Stimulated activated CD4-positive, alpha-beta T cell treated with anti-CD3 and anti-CD28 coated beads, TNF-alpha, amount 100 ng/mL, for 1 hour (primary cell): ENCODE results near the gene JMJD4.

Experiments
- DNase-seq, 3 donors: peaks; one replicate each; pipeline ENCODE4 v3.0.0-alpha.2; 2020; ENCODE audit warnings: low read depth in 3 of 3, low spot score in 1 of 3

The JMJD4 gene, protein sequence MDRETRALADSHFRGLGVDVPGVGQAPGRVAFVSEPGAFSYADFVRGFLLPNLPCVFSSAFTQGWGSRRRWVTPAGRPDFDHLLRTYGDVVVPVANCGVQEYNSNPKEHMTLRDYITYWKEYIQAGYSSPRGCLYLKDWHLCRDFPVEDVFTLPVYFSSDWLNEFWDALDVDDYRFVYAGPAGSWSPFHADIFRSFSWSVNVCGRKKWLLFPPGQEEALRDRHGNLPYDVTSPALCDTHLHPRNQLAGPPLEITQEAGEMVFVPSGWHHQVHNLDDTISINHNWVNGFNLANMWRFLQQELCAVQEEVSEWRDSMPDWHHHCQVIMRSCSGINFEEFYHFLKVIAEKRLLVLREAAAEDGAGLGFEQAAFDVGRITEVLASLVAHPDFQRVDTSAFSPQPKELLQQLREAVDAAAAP

DNA sequence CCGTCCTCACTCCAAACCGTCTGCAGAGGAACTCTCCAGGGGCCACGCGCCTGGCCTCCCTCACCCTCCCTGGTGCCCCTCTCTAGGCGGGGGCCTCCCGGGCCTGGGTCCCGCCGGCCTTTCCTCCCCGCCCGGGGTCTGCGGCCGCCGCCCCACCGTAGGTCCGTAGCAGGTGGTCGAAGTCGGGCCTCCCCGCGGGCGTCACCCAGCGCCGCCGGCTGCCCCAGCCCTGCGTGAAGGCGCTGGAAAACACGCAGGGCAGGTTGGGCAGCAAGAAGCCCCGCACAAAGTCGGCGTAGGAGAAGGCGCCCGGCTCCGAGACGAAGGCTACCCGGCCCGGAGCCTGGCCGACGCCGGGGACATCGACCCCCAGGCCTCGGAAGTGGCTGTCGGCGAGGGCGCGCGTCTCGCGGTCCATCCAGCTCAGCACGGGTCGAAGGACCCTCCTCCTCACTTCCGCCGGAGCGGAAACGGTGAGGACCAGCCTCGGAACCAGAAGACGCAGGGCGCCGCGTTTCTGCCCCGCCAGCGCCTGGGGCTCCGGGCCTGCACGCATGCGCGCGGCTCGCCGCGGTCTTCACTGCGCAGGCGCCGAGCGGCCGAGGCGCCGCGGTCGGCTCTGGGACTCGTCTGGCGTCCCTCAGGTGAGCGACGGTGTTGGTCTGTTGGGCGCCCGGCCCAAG lies at the start of gene JMJD4, which contains the start of gene SNAP47:
Gene JMJD4, minus strand, starts transcription at position 447 of the 683 bp plus-strand sequence. Its CDS starts 29 bp downstream, at position 418.
Gene SNAP47, plus strand, starts transcription at position 580 of the 683 bp plus-strand sequence. CDS start 12,302 bp downstream, outside the sequence.
- DNase-seq, result peak; percentile 83 to 92 (median 92)

DNA sequence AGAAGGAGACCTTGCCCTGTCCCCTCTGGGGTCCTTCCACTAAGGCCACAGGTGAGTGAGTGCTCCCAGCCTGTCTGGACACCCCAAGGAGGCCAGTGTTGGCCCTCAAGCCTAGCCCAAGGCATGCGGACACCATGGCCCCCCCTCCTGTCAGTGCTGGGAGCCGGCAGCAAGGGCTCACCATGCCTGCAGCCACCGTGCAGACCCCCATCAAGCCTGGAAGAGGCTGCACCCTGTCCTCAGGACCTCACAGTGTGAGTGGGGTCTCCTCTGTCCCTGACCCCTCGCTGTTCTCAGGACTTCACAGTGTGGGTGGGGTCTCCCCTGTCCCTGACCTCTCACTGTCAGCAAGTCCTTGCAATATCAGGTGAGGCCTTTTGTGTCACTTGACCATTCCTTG lies 47.1 kb upstream of the JMJD4 start:
- DNase-seq, result no peak

DNA sequence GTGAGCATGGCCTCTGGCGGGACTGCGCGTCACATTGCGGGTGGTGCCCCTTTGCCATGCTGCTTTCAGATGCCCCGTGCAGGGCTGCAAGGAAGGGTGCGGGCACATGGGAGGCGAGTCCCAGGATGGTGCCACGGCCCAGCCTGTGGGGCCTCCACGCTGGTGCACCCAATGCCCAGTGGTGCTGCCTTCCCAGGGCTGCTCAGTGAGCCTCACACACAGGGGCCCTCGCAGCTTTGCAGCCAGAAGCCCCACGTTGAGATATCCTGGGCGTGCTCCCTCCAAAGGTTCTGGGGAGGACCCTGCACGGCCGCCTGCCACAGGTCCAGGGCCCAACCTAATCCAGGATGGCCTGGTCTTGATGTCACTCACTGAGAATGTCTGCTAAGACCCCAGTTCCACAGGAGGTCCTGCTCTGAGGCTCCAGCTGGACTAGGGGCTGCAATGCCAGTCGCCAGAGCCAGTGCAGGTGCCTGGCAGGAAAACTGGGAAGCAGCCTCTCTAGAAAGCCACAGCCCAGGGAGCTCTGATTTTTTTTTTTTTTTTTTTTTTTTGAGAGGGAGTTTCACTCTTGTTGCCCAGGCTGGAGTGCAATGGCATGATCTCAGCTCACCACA lies 46.3 kb upstream of the JMJD4 start:
- DNase-seq, result no peak

DNA sequence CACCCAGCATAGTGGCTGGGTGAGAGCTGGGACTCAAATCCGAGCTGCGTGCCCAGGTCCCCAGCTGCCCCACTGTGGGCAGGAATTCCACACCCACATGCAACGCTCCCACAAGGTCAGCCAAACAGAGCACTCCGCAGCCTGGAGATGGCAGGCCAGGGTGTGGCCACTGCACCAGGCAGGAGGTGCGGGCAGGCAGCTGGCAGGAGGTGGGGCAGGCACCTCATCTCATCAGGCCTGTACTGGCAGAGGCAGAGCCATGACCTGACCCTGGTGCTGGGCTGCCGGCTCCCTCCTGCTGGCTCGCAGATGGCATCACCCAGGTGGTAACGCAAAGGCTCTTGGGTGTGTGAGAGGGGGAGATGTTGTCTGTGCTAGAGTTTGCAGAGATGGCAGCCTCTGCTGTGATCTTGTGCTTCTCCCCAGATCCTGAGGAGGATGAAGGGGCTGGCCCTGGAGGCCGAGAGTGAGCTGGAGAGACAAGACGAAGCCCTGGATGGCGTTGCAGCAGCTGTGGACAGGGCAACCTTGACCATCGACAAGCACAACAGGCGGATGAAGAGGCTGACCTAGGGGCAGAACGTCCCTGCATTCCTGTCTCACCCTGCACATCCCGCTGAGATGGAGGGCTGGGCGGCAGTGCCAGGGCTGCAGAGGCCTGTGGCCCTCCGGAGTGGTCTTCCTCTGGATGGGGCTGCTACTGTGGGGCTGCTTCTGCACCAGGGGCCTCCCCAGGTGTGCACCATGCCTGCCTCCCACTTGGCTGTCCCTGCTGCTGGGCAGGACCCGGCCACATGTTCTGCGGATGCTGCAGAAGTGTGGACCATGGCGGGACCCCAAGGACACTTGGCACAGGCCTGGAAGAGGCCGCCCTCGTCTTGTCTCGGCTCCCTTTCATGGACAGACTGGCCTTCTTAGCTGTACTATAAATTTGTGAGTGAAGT lies 45.3 kb upstream of the JMJD4 start:
- no peak for DNase-seq

DNA sequence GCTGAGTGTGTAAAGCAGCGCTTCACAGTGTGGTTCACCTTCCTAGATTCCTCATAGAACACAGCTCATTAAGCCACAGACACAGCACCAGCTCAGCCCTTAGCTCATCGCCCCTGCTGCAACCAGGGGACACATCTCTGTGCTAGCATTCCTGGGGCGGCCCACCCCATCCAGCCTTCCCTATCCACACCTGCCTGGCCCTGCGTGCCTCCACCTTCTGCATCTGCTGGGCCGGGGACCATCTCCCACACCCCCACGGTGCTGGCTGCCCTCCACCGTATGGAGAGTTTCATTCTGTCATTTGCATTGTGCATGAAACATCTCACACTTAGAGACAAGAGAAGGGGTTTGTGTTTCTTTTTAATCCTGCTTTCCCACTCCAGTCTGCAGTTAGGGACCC lies 44.6 kb upstream of the JMJD4 start:
- DNase-seq, result no peak

DNA sequence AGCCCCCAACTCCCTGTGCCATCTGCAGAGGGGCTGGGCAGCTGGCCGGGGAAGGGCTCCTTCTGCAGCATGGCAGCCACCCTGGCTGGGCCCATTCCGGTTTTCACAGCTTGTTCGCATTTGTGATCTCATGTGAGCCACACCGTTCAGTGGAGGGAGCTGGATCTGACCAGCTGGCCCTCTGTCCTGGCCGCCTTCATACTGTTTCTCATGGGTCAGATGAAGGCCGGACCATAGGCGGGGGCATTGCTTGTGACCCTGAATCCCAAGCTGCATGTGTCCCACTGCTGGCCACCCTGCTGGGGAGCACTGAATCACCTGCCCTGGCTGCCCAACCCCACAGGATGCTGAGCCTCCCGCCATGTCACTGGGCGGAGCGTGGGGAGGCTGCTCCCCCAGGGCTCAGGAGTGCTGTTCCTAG lies 43.9 kb upstream of the JMJD4 start:
- DNase-seq, result no peak

DNA sequence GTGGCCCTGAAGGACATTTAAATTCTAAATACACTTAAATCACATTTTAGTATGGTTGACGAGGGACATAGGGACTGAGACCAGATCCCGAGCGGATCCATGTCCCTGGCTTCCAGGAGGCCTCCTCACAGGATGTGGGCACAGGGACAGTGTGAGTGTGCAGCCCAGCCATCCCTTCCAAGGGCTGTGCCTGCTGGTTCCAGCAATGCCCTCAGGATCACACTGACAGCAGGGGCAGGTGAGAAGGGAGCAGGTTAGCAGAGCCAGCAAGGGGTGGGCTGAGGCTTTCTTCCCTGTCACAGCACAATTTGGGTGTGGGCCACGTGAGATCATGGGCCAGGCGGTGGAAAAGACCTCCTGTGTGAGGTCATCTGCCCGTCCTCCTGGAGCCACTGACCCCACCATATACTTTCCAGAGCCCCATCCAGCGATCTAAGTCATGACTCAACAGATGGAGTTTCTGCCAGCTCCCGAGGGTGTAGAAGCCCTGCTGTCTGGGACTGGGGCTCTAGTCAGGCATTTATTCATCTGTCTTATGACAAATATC lies 43.4 kb upstream of the JMJD4 start:
- DNase-seq, result no peak

DNA sequence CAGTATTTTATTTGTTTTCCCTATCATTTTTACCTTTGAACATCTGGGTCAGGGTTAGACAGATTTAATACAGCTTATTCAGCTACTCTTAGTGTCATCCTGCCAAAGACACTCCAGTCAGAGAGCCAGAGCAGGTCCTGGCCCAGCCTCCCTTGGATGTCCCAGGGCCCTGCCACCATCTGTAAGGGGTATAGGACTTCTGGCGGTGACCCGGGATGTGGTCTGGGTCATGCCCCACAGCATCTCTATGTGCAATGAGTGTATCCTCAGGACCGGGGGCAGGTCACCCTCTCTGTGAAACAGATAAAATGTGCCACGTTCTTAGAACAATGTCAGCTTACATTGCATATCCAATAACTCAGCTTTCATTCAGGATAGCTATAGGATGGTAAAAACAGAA lies 42.5 kb upstream of the JMJD4 start:
- DNase-seq, result no peak

DNA sequence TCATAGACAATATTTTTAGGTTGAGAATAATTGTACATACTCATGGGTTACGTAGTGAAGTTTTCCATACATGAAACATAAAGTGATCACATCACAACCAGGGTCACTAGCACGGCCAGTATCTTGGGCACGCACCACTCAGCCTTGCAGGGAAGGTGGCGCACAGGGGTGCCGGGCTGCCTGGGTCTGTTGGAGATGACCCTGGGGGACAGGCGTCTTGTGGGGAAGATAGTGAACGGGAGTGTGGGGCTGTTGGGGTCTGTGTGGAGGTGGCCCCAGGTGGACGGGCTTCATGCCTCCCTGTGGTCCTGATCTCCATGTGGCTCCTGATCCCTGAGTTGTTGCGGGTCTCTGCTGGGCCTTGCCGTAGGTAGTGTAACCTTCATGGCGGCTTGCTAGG lies 42.1 kb upstream of the JMJD4 start:
- DNase-seq, result no peak

DNA sequence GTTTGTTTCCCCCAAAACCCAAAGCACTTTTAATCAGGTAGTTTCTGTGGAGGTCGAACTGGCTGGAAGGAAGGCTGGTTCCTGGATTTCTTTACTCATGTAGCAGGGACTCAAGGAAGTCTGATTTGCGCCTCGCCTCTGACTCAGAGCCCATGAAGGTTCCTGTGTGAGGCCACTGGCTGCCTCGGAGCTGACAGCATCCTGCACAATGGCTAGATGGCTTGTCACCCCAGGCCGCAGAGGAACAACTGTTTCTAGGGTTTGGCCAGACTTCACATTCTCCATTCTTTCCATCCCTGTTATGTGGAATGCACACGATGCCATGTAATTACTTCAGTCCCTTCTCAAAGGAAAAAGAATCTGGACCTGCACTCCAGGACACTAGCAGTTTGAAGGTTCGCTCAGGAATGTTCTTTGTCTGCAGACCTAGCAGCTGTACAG lies 41.2 kb upstream of the JMJD4 start:
- DNase-seq, result no peak

DNA sequence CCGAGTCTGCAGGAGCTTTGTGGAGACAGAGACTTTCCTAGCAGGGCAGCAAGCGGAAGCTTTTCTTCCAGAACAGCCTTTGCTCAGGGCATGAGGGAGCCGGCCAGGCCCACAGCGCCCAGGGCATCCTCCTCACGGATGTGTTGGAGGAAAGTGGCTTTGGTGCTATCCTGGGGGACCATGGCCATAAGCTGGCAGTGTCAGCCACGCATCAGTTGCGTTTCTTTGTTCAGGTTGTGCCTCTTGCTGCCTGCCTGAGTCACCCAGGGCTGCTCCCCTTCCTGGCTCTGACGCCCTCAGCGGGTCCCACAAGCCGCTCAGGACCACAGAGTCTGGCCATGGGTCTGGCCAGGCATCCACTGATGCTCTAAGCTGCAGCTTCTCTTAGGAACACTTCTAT lies 40.7 kb upstream of the JMJD4 start:
- DNase-seq, result no peak

DNA sequence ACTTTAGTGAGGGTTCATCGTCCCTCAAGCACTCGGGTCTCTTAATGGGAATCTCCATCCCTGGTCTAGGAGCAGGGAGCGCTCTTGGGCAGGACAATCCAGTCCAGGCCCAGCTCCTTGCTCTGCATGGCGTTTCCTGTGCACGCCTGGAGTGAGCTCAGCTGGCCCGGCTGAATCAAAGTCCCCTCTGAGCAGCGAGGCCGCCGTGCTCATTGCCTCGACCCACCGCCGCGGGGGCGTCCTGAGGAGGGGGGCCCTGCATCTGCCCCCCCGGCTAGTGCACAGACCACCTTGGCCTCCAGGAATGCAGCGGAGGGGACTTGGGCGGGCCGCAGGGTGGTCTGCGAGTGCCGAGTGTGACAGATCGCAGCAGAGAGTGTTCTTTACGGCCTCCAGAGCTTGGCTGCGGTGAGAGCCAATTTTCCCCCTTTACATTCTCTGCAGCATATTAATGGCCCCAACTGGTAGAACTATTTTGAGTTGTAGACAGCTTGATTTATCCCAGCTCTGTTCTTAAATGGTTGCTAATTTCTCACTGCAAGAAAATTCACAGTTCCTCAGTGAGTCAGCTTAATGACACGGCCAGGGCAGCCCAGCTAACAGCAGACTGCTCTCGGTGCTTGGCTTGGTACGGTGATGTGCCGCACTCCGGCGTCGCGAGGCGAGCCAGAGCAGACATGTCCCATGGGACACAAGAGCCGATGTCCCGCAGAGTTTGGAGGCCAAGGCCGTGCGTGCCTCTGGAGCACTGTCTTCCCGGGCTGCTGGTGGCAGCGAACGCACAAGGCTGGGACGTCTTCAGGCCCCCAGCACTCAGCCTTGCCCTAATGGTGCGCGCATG lies 39.9 kb upstream of the JMJD4 start:
- DNase-seq, result no peak

DNA sequence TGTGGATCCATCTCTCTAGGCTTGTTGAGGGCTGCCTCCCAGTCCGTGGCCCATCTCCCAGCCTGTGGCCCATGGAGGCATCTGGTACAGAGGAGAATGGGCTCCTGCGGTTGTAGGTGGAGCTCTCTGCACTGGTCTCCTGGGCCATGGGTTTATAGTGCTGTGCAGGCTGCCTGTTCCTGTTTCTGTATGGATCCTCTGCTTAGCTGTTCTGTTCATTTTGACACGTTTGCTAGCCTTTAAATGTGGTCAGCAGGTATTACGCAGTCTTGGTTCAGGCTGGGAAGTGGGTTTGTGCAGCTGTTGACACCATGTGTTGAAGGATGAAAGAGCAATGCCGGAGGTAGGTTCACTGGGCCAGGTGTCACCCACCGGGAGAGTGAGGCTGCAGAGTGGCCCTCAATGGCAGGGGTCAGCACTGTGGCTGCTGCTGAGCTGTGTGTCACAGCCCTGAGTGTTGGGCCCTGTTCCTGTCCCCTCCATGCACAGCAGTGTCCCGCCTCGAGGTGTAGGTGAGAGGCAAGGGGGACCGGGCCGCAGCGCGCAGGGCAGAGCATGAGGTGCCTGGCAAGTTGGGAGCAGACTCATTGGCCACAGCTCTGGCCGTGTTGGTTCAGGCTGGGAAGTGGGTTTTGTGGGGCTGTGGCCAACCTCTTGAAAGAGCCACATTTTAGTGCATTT lies 39.1 kb upstream of the JMJD4 start:
- no peak for DNase-seq

DNA sequence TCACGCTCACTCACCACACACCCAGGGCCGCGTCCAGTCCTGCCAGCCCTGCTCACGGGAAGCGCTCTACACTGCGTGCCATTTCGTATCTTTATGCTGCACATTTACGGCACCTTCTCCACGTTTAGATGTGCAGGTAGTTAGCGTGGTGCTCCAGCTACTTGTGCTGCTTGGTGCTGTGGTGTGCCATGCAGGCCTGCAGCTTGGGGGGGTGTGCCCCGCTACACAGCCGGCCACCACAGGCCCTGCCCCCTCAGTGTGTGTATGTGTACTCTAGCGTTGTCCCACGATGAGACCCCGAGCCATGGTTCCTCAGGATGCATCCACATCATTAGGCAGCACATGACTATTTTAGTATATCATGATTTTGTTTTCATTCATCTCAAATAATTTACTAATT lies 38.5 kb upstream of the JMJD4 start:
- DNase-seq, result no peak

DNA sequence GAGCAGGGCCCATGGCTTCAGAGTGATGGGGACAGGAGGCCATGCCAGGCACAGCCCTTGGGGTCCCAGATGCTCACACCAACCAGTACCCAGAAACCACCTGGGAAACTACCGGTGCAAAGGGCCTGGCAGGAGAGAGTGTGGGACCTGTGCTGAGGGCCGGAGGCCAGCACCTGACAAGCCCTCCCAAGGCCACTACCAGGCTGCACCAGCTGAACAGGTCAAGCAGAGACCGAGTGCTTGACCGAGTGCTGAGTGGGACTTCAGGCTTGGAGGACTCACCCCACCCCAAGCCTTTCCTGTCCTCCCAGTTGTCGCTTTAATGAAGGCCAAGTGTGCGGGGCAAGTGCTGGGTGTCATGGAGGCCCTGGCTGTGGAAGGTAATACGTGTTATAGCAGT lies 36.7 kb upstream of the JMJD4 start:
- DNase-seq, result no peak

DNA sequence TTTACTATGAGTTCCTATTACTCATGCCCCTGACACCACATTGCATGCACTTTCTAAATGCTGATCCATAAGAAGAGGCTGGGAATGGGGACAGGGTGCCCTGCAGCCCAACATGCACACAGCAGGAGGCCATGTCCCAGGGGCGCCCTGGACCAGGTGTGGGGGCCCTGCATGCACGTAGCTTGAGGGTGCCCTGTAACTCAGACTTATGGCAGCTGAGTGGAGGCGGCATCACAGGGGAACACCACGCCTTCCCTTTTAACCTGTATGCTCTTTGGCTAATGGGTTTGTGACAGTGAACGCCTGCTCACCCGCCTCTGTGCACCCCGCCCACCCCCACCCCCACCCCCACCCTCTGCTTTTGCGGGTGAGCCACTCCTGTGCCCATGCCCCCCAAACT lies 36.2 kb upstream of the JMJD4 start:
- DNase-seq, result no peak

DNA sequence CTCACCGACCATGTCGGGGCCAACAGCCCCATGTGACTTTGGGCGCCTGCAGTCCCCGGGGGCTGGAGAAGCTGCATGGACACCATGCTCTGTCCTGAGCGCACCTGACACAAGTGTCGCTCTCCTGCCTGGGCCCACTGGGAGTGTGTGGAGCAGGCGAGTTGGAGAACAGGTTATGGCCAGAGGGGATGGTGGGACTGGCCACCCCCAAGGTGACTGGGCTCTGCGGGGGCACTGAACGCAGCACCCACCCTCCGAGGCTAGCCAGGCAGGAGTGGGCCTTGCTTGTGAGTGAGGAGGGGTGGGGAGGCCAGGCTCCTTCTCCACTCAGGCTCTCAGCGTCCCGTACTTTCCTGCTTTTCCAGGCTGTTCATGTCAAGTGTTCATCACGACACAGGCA lies 35.7 kb upstream of the JMJD4 start:
- DNase-seq, result no peak

DNA sequence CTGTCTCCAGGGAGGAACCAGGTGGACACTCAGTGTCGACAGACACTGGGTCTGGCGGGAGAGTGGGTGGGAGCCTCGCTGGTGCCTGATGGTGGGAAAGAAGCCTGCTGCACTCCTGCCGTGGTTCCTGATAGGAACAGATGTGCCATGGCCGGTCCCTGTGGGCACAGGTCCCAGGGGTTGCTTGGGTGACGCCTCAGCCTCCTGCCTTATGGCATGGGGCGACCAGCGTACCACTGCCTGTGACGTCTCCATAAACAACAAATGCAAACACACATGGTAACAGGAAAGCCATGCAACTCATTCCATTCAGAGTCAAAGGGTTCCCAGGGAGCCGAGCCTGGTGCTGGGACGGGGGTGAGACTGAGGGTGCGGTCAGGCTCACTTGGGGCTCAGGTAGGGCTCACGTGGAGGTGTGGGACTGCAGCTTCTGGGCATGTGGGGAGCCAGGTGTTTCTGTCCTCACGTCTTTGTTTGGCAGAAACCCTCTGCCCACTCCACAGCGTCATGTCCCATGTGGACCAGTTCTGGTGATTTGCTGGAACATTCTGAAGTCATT lies 34.9 kb upstream of the JMJD4 start:
- no peak for DNase-seq
